Neutrophil (primary cell): ENCODE measurements around the gene TEX12.
A peak's percentile ranks its signal among the peaks of the same experiment; 100 is the strongest.

Experiments
- H3K27ac ChIP-seq: fragments of 200-600 bp; sonication (generic); 2 replicates; pipeline ENCODE4 v1.5.1; 2016; ENCODE audit warnings: mild to moderate bottlenecking, moderate library complexity
- H3K27me3 ChIP-seq: fragments of 200-600 bp; sonication (generic); 2 replicates; pipeline ENCODE4 v1.6.0; 2016; ENCODE audit warnings: mild to moderate bottlenecking
- H3K36me3 ChIP-seq: fragments of 200-600 bp; sonication (generic); 2 replicates; pipeline ENCODE4 v1.5.1; 2017
- H3K4me1 ChIP-seq, 2 experiments: fragments of 200-600 bp in 1 of 2; sonication (generic) in 1 of 2; 1 replicate in 1 of 2; 2 replicates in 1 of 2; pipeline versions ENCODE4 v1.5.1 to v1.6.1; 2013 to 2016; ENCODE audit warnings: low read depth in 1 of 2, low read length in 1 of 2, mild to moderate bottlenecking in 1 of 2, moderate library complexity in 1 of 2; ENCODE audit not compliant: control insufficient read depth in 1 of 2, insufficient read depth in 1 of 2
- H3K4me3 ChIP-seq, 2 experiments: fragments of 200-600 bp in 1 of 2; sonication (generic) in 1 of 2; 1 replicate in 1 of 2; 2 replicates in 1 of 2; pipeline ENCODE4 v1.5.1; 2013 to 2016; ENCODE audit warnings: low read depth in 1 of 2, low read length in 1 of 2, mild to moderate bottlenecking in 1 of 2, moderate library complexity in 1 of 2
- H3K9me3 ChIP-seq: fragments of 200-600 bp; sonication (generic); 2 replicates; pipeline ENCODE4 v1.5.1; 2016
- CTCF ChIP-seq: fragments of 200-600 bp; sonication (generic); IDR thresholded peaks from 2 replicates; pipeline ENCODE4 v1.5.1; 2016; ENCODE audit warnings: antibody characterized with exemption

Gene TEX12

GRCh38 chr11:112166562-112166961, 610 bp upstream of the TEX12 start:
- Histone ChIP-seq H3K4me1 (peaks cover 34 to 35% of the 10 kb centered on the region in 2 experiments), H3K27ac (no peak overlapping the region), H3K36me3 (no peaks in the 10 kb centered on the region), H3K4me3 (no peak overlapping the region), H3K27me3 (no peaks in the 10 kb centered on the region), H3K9me3 (no peaks in the 10 kb centered on the region)
- TF ChIP-seq CTCF, result no peak

GRCh38 chr11:112172362-112172994, 5.3 kb downstream of the TEX12 start:
- Histone ChIP-seq H3K27me3 (no peaks in the 10 kb centered on the region), H3K4me1 (peaks cover 7 to 10% of the 10 kb centered on the region in 2 experiments), H3K36me3 (no peaks in the 10 kb centered on the region), H3K4me3 (no peak overlapping the region), H3K9me3 (no peaks in the 10 kb centered on the region), H3K27ac (no peak overlapping the region)
- TF ChIP-seq CTCF, result no peak

- Histone ChIP-seq H3K36me3 (no peaks in the 10 kb centered on the region), H3K4me1 (peaks cover 7 to 10% of the 10 kb centered on the region in 2 experiments), H3K27ac (no peak overlapping the region), H3K9me3 (no peaks in the 10 kb centered on the region), H3K4me3 (no peak overlapping the region), H3K27me3 (no peaks in the 10 kb centered on the region)
- no peak for TF ChIP-seq CTCF
These were observed 6.0 kb downstream of the TEX12 start for GRCh38 chr11:112173152-112173551.

GRCh38 chr11:112174789-112175598, 7.8 kb downstream of the TEX12 start, which contains the start of gene BCO2:
TSS of gene BCO2 (plus strand) at chr11:112175512. CDS start at chr11:112175602, 90 bp downstream.
- no peaks in the 10 kb centered on the region for H3K27me3 ChIP-seq

GRCh38 chr11:112175599-112175952, 8.4 kb downstream of the TEX12 start:
- Histone ChIP-seq H3K4me3 (peak overlapping the region; percentile 57 to 60), H3K27ac (peak overlapping the region; percentile 35), H3K4me1 (peaks cover 17 to 24% of the 10 kb centered on the region in 2 experiments), H3K9me3 (no peaks in the 10 kb centered on the region), H3K27me3 (no peaks in the 10 kb centered on the region), H3K36me3 (no peaks in the 10 kb centered on the region)
- no peak for TF ChIP-seq CTCF

More at GRCh38 chr11:112174789-112175598, 7.8 kb downstream of the TEX12 start, which contains the start of gene BCO2:
- TF ChIP-seq CTCF, result peak; percentile 77
- Histone ChIP-seq H3K27ac (peak within 1 kb of the TSS; percentile 35), H3K36me3 (no peaks in the 10 kb centered on the region), H3K4me3 (peak within 1 kb of the TSS; percentile 57 to 60), H3K9me3 (no peaks in the 10 kb centered on the region), H3K4me1 (peaks cover 17 to 24% of the 10 kb centered on the region in 2 experiments)
